ENCODE data around the gene ZNF76. TPM values are rescaled to one million over a fixed set of nuclear protein-coding genes. Genes with fewer than 3 reads are reported as not detected.

ZNF76 gene
- total and polyA plus RNA-seq, 9 of the 15 experiments (the other 6 are each of a cell fraction or from before 2014, with no cell fraction given), result 1.2 to 17.8 (median 10.7) TPM

- no peak for TF ChIP-seq MCM5 (IDR thresholded peaks at IDR 0.05; ENCODE audit: low read depth)
- TF ChIP-seq KDM5B (IDR thresholded peaks at IDR 0.05; ENCODE audit: insufficient replicate concordance, low read depth, low read length), result no peak
- TF ChIP-seq ZNF124 (CRISPR knock-in tag; IDR thresholded peaks at IDR 0.05), result no peak
- TF ChIP-seq RHOXF2B (CRISPR knock-in tag; conservative IDR thresholded peaks at IDR 0.05), result no peak
- no peak for TF ChIP-seq ZC3H8 (IDR thresholded peaks at IDR 0.05)
- TF ChIP-seq ZNF121 (CRISPR knock-in tag; conservative IDR thresholded peaks at IDR 0.05), result no peak
- TF ChIP-seq SOX6 (IDR thresholded peaks at IDR 0.05), result peak; percentile 89
- peak; percentile 3; the same call in 1 of the 2 replicates for TF ChIP-seq GATA2 (CRISPR knock-in tag; IDR thresholded peaks at IDR 0.05)
- no peak for TF ChIP-seq MYBL2 (IDR thresholded peaks at IDR 0.05; ENCODE audit: low read depth)
- TF ChIP-seq MYBL2 (CRISPR knock-in tag; IDR thresholded peaks at IDR 0.05; ENCODE audit: borderline replicate concordance), result no peak
- no peak for TF ChIP-seq CTCFL (IDR thresholded peaks at IDR 0.05; ENCODE audit: borderline replicate concordance, insufficient read depth, low read depth, low read length, poor library complexity, severe bottlenecking)
- no peak for TF ChIP-seq NCOA6 (IDR thresholded peaks at IDR 0.05)
- TF ChIP-seq MEF2A (IDR thresholded peaks at IDR 0.05; ENCODE audit: control insufficient read depth, low read depth, low read length), result no peak
- TF ChIP-seq RERE (CRISPR knock-in tag; IDR thresholded peaks at IDR 0.05; ENCODE audit: borderline replicate concordance), result no peak
- no peak for TF ChIP-seq TCF7L2 (IDR thresholded peaks at IDR 0.05; ENCODE audit: low read depth, low read length)
- no peak for TF ChIP-seq ZBTB1 (CRISPR knock-in tag; IDR thresholded peaks at IDR 0.05; ENCODE audit: borderline replicate concordance, low read depth)
- TF ChIP-seq ASH1L (IDR thresholded peaks at IDR 0.05; ENCODE audit: borderline replicate concordance, low read depth, partially characterized antibody), result peak; percentile 14
- TF ChIP-seq, protein P1, sequence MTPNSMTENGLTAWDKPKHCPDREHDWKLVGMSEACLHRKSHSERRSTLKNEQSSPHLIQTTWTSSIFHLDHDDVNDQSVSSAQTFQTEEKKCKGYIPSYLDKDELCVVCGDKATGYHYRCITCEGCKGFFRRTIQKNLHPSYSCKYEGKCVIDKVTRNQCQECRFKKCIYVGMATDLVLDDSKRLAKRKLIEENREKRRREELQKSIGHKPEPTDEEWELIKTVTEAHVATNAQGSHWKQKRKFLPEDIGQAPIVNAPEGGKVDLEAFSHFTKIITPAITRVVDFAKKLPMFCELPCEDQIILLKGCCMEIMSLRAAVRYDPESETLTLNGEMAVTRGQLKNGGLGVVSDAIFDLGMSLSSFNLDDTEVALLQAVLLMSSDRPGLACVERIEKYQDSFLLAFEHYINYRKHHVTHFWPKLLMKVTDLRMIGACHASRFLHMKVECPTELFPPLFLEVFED (CRISPR knock-in tag; conservative IDR thresholded peaks at IDR 0.05), result 0 out of 2 replicates have a peak, but pooled peaks have one; percentile 9
- no peak for TF ChIP-seq FOXA1 (IDR thresholded peaks at IDR 0.05; ENCODE audit: borderline replicate concordance)
- TF ChIP-seq NFRKB (IDR thresholded peaks at IDR 0.05; ENCODE audit: low read depth), result no peak
Measured at GRCh38 chr6:35343092-35343834, 83.7 kb downstream of the ZNF76 start (continued).

Measured in K562 (cell line).